Measurements from ENCODE around the gene BCAP31. TPM values are rescaled to one million over a fixed set of nuclear protein-coding genes. Genes with fewer than 3 reads are reported as not detected.
"Not testable (repeated sequence)": the region's sequence is repeated elsewhere in the genome, so short reads cannot be mapped to it uniquely, and the experiment has no call there.

Gene BCAP31
- total RNA-seq, 1 experiment from 2014 or later = 289 TPM

- no peaks in the 10 kb centered on the region for H3K27me3 ChIP-seq (ENCODE audit: low read length)
- H3K79me2 ChIP-seq (ENCODE audit: low read length) = no peaks in the 10 kb centered on the region
- intact Hi-C loops (cut with micrococcal nuclease) = no loop called here
- H3F3A ChIP-seq (ENCODE audit: low read length, unreplicated experiment) = no peaks in the 10 kb centered on the region
- ChIA-PET CTCF (no interaction called here), POLR2A (ENCODE audit: unreplicated experiment) (no interaction called here)
- H3K4me2 ChIP-seq (ENCODE audit: low read length) = no peak overlapping the region
- no peak overlapping the region for H3K27ac ChIP-seq (ENCODE audit: low read length)
- DNase-seq (no peak), ATAC-seq (no peak)
- H3K36me3 ChIP-seq (ENCODE audit: low read depth, low read length) = no peaks in the 10 kb centered on the region
- H3K4me3 ChIP-seq (ENCODE audit: low read length) = no peak overlapping the region
- no peaks in the 10 kb centered on the region for H3K9me2 ChIP-seq (replicated peaks; ENCODE audit: low read length)
- H3K9me3 ChIP-seq (ENCODE audit: low read length) = no peaks in the 10 kb centered on the region
- no peak for TF ChIP-seq EZH2phosphoT487 (IDR thresholded peaks at IDR 0.05; ENCODE audit: borderline replicate concordance, low read length)
- no peak for TF ChIP-seq CTCF (conservative IDR thresholded peaks at IDR 0.05; ENCODE audit: low read depth, low read length)
- TF ChIP-seq EZH2 (IDR thresholded peaks at IDR 0.05; ENCODE audit: low read length, unreplicated experiment) = no peak
- no peaks in the 10 kb centered on the region for H3K4me1 ChIP-seq (ENCODE audit: insufficient read depth, low read length)
- H2AFZ ChIP-seq (ENCODE audit: low read length) = no peak overlapping the region
- BruUV-seq (replicated peaks) = no TSS peak
- H3K9ac ChIP-seq (ENCODE audit: low read length) = no peak overlapping the region
- H4K20me1 ChIP-seq (ENCODE audit: low read length) = no peaks in the 10 kb centered on the region
Observed at GRCh38 chrX:153750127-153750774, 26.1 kb upstream of the BCAP31 start.

GRCh38 chrX:153749017-153749416 lies 24.8 kb upstream of the BCAP31 start:
- DNase-seq; H3K4me1 ChIP-seq (ENCODE audit: insufficient read depth, low read length); intact Hi-C loops (cut with micrococcal nuclease); BruUV-seq (replicated peaks); H3K4me2 ChIP-seq (ENCODE audit: low read length); H3K36me3 ChIP-seq (ENCODE audit: low read depth, low read length); H3K27ac ChIP-seq (ENCODE audit: low read length); H3K9me3 ChIP-seq (ENCODE audit: low read length); H3K9ac ChIP-seq (ENCODE audit: low read length); ATAC-seq; CTCF ChIA-PET; H3K4me3 ChIP-seq (ENCODE audit: low read length); H3K27me3 ChIP-seq (ENCODE audit: low read length); H4K20me1 ChIP-seq (ENCODE audit: low read length); H3K9me2 ChIP-seq (replicated peaks; ENCODE audit: low read length); H3F3A ChIP-seq (ENCODE audit: low read length, unreplicated experiment); H2AFZ ChIP-seq (ENCODE audit: low read length); H3K79me2 ChIP-seq (ENCODE audit: low read length); POLR2A ChIA-PET (ENCODE audit: unreplicated experiment): not testable (repeated sequence)

- CTCF ChIA-PET; H3K9me2 ChIP-seq (replicated peaks; ENCODE audit: low read length); H3K9ac ChIP-seq (ENCODE audit: low read length); H3K27ac ChIP-seq (ENCODE audit: low read length); DNase-seq; ATAC-seq; H4K20me1 ChIP-seq (ENCODE audit: low read length); H3K4me3 ChIP-seq (ENCODE audit: low read length); H3K27me3 ChIP-seq (ENCODE audit: low read length); H3K36me3 ChIP-seq (ENCODE audit: low read depth, low read length); H3K4me1 ChIP-seq (ENCODE audit: insufficient read depth, low read length); intact Hi-C loops (cut with micrococcal nuclease); H3F3A ChIP-seq (ENCODE audit: low read length, unreplicated experiment); H2AFZ ChIP-seq (ENCODE audit: low read length); H3K9me3 ChIP-seq (ENCODE audit: low read length); POLR2A ChIA-PET (ENCODE audit: unreplicated experiment); BruUV-seq (replicated peaks); H3K79me2 ChIP-seq (ENCODE audit: low read length); H3K4me2 ChIP-seq (ENCODE audit: low read length): not testable (repeated sequence)
Observed at GRCh38 chrX:153746991-153747390, 22.8 kb upstream of the BCAP31 start.

GRCh38 chrX:153746359-153746758 lies 22.2 kb upstream of the BCAP31 start:
- H4K20me1 ChIP-seq (ENCODE audit: low read length) = no peaks in the 10 kb centered on the region
- H3K79me2 ChIP-seq (ENCODE audit: low read length) = no peaks in the 10 kb centered on the region
- no peaks in the 10 kb centered on the region for H3F3A ChIP-seq (ENCODE audit: low read length, unreplicated experiment)
- no peaks in the 10 kb centered on the region for H3K36me3 ChIP-seq (ENCODE audit: low read depth, low read length)
- no peak overlapping the region for H3K27ac ChIP-seq (ENCODE audit: low read length)
- no peak overlapping the region for H3K4me2 ChIP-seq (ENCODE audit: low read length)
- H3K9ac ChIP-seq (ENCODE audit: low read length) = no peak overlapping the region
- no peak overlapping the region for H3K4me3 ChIP-seq (ENCODE audit: low read length)
- H3K4me1 ChIP-seq (ENCODE audit: insufficient read depth, low read length) = no peaks in the 10 kb centered on the region
- ATAC-seq (no peak), DNase-seq (no peak)
- H2AFZ ChIP-seq (ENCODE audit: low read length) = no peak overlapping the region
- no peaks in the 10 kb centered on the region for H3K27me3 ChIP-seq (ENCODE audit: low read length)
- BruUV-seq (replicated peaks) = no TSS peak
- CTCF ChIA-PET = no interaction called here
- no peak for TF ChIP-seq EZH2 (IDR thresholded peaks at IDR 0.05; ENCODE audit: low read length, unreplicated experiment)
- TF ChIP-seq EZH2phosphoT487 (IDR thresholded peaks at IDR 0.05; ENCODE audit: borderline replicate concordance, low read length) = no peak
- TF ChIP-seq CTCF (conservative IDR thresholded peaks at IDR 0.05; ENCODE audit: low read depth, low read length) = no peak
- no peaks in the 10 kb centered on the region for H3K9me2 ChIP-seq (replicated peaks; ENCODE audit: low read length)
- intact Hi-C loops (cut with micrococcal nuclease) = no loop called here
- POLR2A ChIA-PET (ENCODE audit: unreplicated experiment) = no interaction called here
- no peaks in the 10 kb centered on the region for H3K9me3 ChIP-seq (ENCODE audit: low read length)

GRCh38 chrX:153745067-153745433 lies 20.9 kb upstream of the BCAP31 start:
- H3K9ac ChIP-seq (ENCODE audit: low read length); H3K36me3 ChIP-seq (ENCODE audit: low read depth, low read length); intact Hi-C loops (cut with micrococcal nuclease); H3K4me2 ChIP-seq (ENCODE audit: low read length); H3K4me1 ChIP-seq (ENCODE audit: insufficient read depth, low read length); H4K20me1 ChIP-seq (ENCODE audit: low read length); H3K27me3 ChIP-seq (ENCODE audit: low read length); H3K4me3 ChIP-seq (ENCODE audit: low read length); ATAC-seq; H3K27ac ChIP-seq (ENCODE audit: low read length); CTCF ChIA-PET; H3K9me2 ChIP-seq (replicated peaks; ENCODE audit: low read length); DNase-seq; POLR2A ChIA-PET (ENCODE audit: unreplicated experiment); BruUV-seq (replicated peaks); H2AFZ ChIP-seq (ENCODE audit: low read length); H3K9me3 ChIP-seq (ENCODE audit: low read length); H3F3A ChIP-seq (ENCODE audit: low read length, unreplicated experiment); H3K79me2 ChIP-seq (ENCODE audit: low read length): not testable (repeated sequence)

Data from PC-3 (cell line).